Glutamatergic neuron (in vitro differentiated cells): ENCODE results near the gene RAD23B. TPM values are rescaled to one million over a fixed set of nuclear protein-coding genes. Genes with fewer than 3 reads are reported as not detected.
A peak's percentile ranks its signal among the peaks of the same experiment; 100 is the strongest.

Source experiments
- DNase-seq: peaks from one replicate; pipeline ENCODE4 v3.0.0; 2022
- H3K27ac Mint-ChIP-seq: one replicate; pipeline ENCODE4 v1.8.0; 2020; ENCODE audit warnings: mild to moderate bottlenecking, mixed read lengths, inconsistent platforms; ENCODE audit not compliant: unreplicated experiment
- H3K27me3 Mint-ChIP-seq: one replicate; pipeline ENCODE4 v1.8.0; 2020; ENCODE audit warnings: mild to moderate bottlenecking, moderate library complexity, mixed read lengths, inconsistent platforms; ENCODE audit not compliant: unreplicated experiment
- H3K36me3 Mint-ChIP-seq: one replicate; pipeline ENCODE4 v1.8.0; 2020; ENCODE audit warnings: mild to moderate bottlenecking, mixed read lengths, inconsistent platforms; ENCODE audit not compliant: unreplicated experiment
- H3K4me1 Mint-ChIP-seq: one replicate; pipeline ENCODE4 v1.8.0; 2020; ENCODE audit warnings: mild to moderate bottlenecking, low read depth, mixed read lengths, inconsistent platforms; ENCODE audit not compliant: unreplicated experiment
- H3K4me3 Mint-ChIP-seq: one replicate; pipeline ENCODE4 v1.8.0; 2020; ENCODE audit warnings: mild to moderate bottlenecking, mixed read lengths, inconsistent platforms; ENCODE audit not compliant: unreplicated experiment
- H3K9me3 Mint-ChIP-seq: one replicate; pipeline ENCODE4 v1.8.0; 2020; ENCODE audit warnings: mild to moderate bottlenecking, moderate library complexity, mixed read lengths, inconsistent platforms; ENCODE audit not compliant: unreplicated experiment
- CTCF ChIP-seq: fragments of 200-600 bp; sonication (generic); IDR thresholded peaks from one replicate; pipeline ENCODE4 v1.5.0; 2021; ENCODE audit not compliant: partially characterized antibody, unreplicated experiment
- total RNA-seq: library from RNA; stranded (reverse); fragmentation: NEBNext Ultra II Directional; extraction: Animal tissue kit (Norgen Biotek cat#: 25700); gene quantifications from one replicate; pipeline ENCODE4 v1.2.1, GENCODE V29; 2021; ENCODE audit not compliant: unreplicated experiment

Gene RAD23B
- total RNA-seq, 1 donor from 2014 or later: 145 TPM

- peak overlapping the region; percentile 41 for H3K27ac Mint-ChIP-seq
- peaks cover 13% of the 10 kb centered on the region for H3K36me3 Mint-ChIP-seq
- peaks cover 5% of the 10 kb centered on the region for H3K27me3 Mint-ChIP-seq
- peaks cover 4% of the 10 kb centered on the region for H3K9me3 Mint-ChIP-seq
- TF ChIP-seq CTCF: no peak
- H3K4me3 Mint-ChIP-seq: no peak overlapping the region
- H3K4me1 Mint-ChIP-seq: peaks cover 11% of the 10 kb centered on the region
- no peak for DNase-seq
These were observed 39.6 kb downstream of the RAD23B start for GRCh38 chr9:107322643-107323042.

- DNase-seq: no peak
- H3K9me3 Mint-ChIP-seq: peaks cover 2% of the 10 kb centered on the region
- no peak for TF ChIP-seq CTCF
- peaks cover 13% of the 10 kb centered on the region for H3K36me3 Mint-ChIP-seq
- H3K27ac Mint-ChIP-seq: no peak overlapping the region
- H3K4me3 Mint-ChIP-seq: no peak overlapping the region
- H3K27me3 Mint-ChIP-seq: peaks cover 5% of the 10 kb centered on the region
- H3K4me1 Mint-ChIP-seq: peaks cover 7% of the 10 kb centered on the region
These were observed 40.9 kb downstream of the RAD23B start for GRCh38 chr9:107323836-107324585.

- Mint-ChIP-seq H3K27me3 (peaks cover 5% of the 10 kb centered on the region), H3K36me3 (peaks cover 13% of the 10 kb centered on the region), H3K9me3 (peaks cover 2% of the 10 kb centered on the region), H3K27ac (no peak overlapping the region), H3K4me3 (no peak overlapping the region), H3K4me1 (peaks cover 5% of the 10 kb centered on the region)
- TF ChIP-seq CTCF: no peak
- DNase-seq: no peak
These were observed 42.8 kb downstream of the RAD23B start for GRCh38 chr9:107325842-107326241.

- H3K4me1 Mint-ChIP-seq: no peaks in the 10 kb centered on the region
- peaks cover 10% of the 10 kb centered on the region for H3K27me3 Mint-ChIP-seq
- no peak for DNase-seq
- H3K4me3 Mint-ChIP-seq: no peak overlapping the region
- peaks cover 5% of the 10 kb centered on the region for H3K9me3 Mint-ChIP-seq
- peaks cover 18% of the 10 kb centered on the region for H3K36me3 Mint-ChIP-seq
- no peak overlapping the region for H3K27ac Mint-ChIP-seq
- TF ChIP-seq CTCF: no peak
These were observed 45.4 kb downstream of the RAD23B start for GRCh38 chr9:107328510-107328909.

GRCh38 chr9:107330420-107330819 is 47.3 kb downstream of the RAD23B start:
- Mint-ChIP-seq H3K36me3 (peaks cover 15% of the 10 kb centered on the region), H3K27ac (no peak overlapping the region), H3K27me3 (peaks cover 7% of the 10 kb centered on the region), H3K9me3 (peaks cover 7% of the 10 kb centered on the region), H3K4me1 (no peaks in the 10 kb centered on the region), H3K4me3 (no peak overlapping the region)
- no peak for TF ChIP-seq CTCF
- no peak for DNase-seq
